Liver (tissue), 9 donors: ENCODE data around the gene ALOX15. TPM values are rescaled to one million over a fixed set of nuclear protein-coding genes. Genes with fewer than 3 reads are reported as not detected.

ENCODE experiments used
- DNase-seq: peaks from one replicate; pipeline ENCODE4 v3.0.0-alpha.2; 2017; ENCODE audit warnings: low spot score
- H3K27ac ChIP-seq, 2 donors: one replicate each; pipeline ENCODE4 v1.7.0; 2013; ENCODE audit warnings: inconsistent platforms in 2 of 2, low read length in 2 of 2, control low read depth in 1 of 2, low read depth in 1 of 2, mild to moderate bottlenecking in 1 of 2
- H3K27me3 ChIP-seq, 4 donors: one replicate each; pipeline versions ENCODE4 v1.6.1 to v1.7.0; 2013; ENCODE audit warnings: low read length in 3 of 4, inconsistent platforms in 1 of 4, mild to moderate bottlenecking in 1 of 4, moderate library complexity in 1 of 4; ENCODE audit not compliant: control insufficient read depth in 4 of 4, insufficient read depth in 4 of 4
- H3K36me3 ChIP-seq, 4 donors: one replicate each; pipeline versions ENCODE4 v1.6.1 to v1.7.0; 2013; ENCODE audit warnings: low read length in 3 of 4, mild to moderate bottlenecking in 3 of 4, low read depth in 1 of 4, moderate library complexity in 1 of 4; ENCODE audit not compliant: control insufficient read depth in 4 of 4, insufficient read depth in 3 of 4
- H3K4me1 ChIP-seq, 4 donors: one replicate each; pipeline versions ENCODE4 v1.6.1 to v1.7.0; 2013; ENCODE audit warnings: low read length in 3 of 4, mild to moderate bottlenecking in 3 of 4, moderate library complexity in 1 of 4; ENCODE audit not compliant: control insufficient read depth in 4 of 4, insufficient read depth in 4 of 4
- H3K4me3 ChIP-seq, 3 donors: one replicate each; pipeline versions ENCODE4 v1.6.1 to v1.7.0; 2013; ENCODE audit warnings: low read length in 3 of 3, control low read depth in 1 of 3, low read depth in 1 of 3, mild to moderate bottlenecking in 1 of 3
- H3K9ac ChIP-seq, 2 donors: one replicate each; pipeline ENCODE4 v1.7.0; 2013; ENCODE audit warnings: low read length in 2 of 2, mild to moderate bottlenecking in 2 of 2, moderate library complexity in 2 of 2, control low read depth in 1 of 2, low read depth in 1 of 2
- H3K9me3 ChIP-seq, 4 donors: one replicate each; pipeline versions ENCODE4 v1.6.1 to v1.7.0; 2013; ENCODE audit warnings: low read length in 3 of 4; ENCODE audit not compliant: control insufficient read depth in 4 of 4
- EGR1 ChIP-seq, 2 donors: IDR thresholded peaks; 2 replicates each; pipeline ENCODE4 v1.6.1; 2016 to 2018; ENCODE audit warnings: antibody characterized with exemption in 2 of 2, low read depth in 2 of 2
- FOXA1 ChIP-seq: IDR thresholded peaks from 2 replicates; pipeline ENCODE4 v1.6.1; 2016; ENCODE audit warnings: antibody characterized with exemption
- FOXA2 ChIP-seq: IDR thresholded peaks from 2 replicates; pipeline ENCODE4 v1.6.1; 2016; ENCODE audit warnings: antibody characterized with exemption
- GABPA ChIP-seq, 2 donors: IDR thresholded peaks in 1 of 2; conservative IDR thresholded peaks in 1 of 2; 2 replicates each; pipeline ENCODE4 v1.6.1; 2016; ENCODE audit warnings: antibody characterized with exemption in 2 of 2, mild to moderate bottlenecking in 1 of 2, moderate library complexity in 1 of 2
- HNF4A ChIP-seq, 2 donors: conservative IDR thresholded peaks; 2 replicates each; pipeline ENCODE4 v1.6.1; 2016; ENCODE audit warnings: antibody characterized with exemption in 2 of 2, mild to moderate bottlenecking in 2 of 2
- HNF4G ChIP-seq: IDR thresholded peaks from 2 replicates; pipeline ENCODE4 v1.6.1; 2016; ENCODE audit warnings: antibody characterized with exemption
- JUND ChIP-seq, 2 donors: IDR thresholded peaks; 2 replicates each; pipeline ENCODE4 v1.6.1; 2016; ENCODE audit warnings: antibody characterized with exemption in 2 of 2
- NR2F2 ChIP-seq: IDR thresholded peaks from 2 replicates; pipeline ENCODE4 v1.6.1; 2016; ENCODE audit warnings: antibody characterized with exemption
- RAD21 ChIP-seq, 2 donors: IDR thresholded peaks; 2 replicates each; pipeline ENCODE4 v1.6.1; 2016; ENCODE audit warnings: antibody characterized with exemption in 2 of 2, mild to moderate bottlenecking in 2 of 2
- RXRA ChIP-seq, 2 donors: IDR thresholded peaks; 2 replicates each; pipeline ENCODE4 v1.6.1; 2017 to 2018; ENCODE audit warnings: antibody characterized with exemption in 2 of 2, mild to moderate bottlenecking in 1 of 2
- SP1 ChIP-seq: IDR thresholded peaks from 2 replicates; pipeline ENCODE4 v1.6.1; 2018; ENCODE audit warnings: antibody characterized with exemption, mild to moderate bottlenecking
- TAF1 ChIP-seq: conservative IDR thresholded peaks from 2 replicates; pipeline ENCODE4 v1.6.1; 2016; ENCODE audit warnings: antibody characterized with exemption, mild to moderate bottlenecking
- YY1 ChIP-seq: IDR thresholded peaks from 2 replicates; pipeline ENCODE4 v1.6.1; 2016; ENCODE audit warnings: antibody characterized with exemption, mild to moderate bottlenecking
- WGBS: extraction: QIAGEN DNeasy Blood & Tissue Kit; methylation state at CpG from one replicate; pipeline ENCODE4 v1.1.7; 2013; 5-methylcytosine and 5-hydroxymethylcytosine counted together
- polyA plus RNA-seq, 2 donors: library from polyadenylated mRNA; stranded (reverse) in 1 of 2; unstranded in 1 of 2; fragments of 200-250 nt in 1 of 2; fragments of >200 nt in 1 of 2; fragmentation: Nextera tagmentation in 1 of 2; extraction: Ambion mirVana in 1 of 2; gene quantifications; one replicate each; pipeline versions ENCODE4 v1.2.1 to v1.2.3, GENCODE V29; 2013 to 2015
- total RNA-seq, 2 donors: library from RNA; depleted of rRNA; stranded (reverse); fragments of >200 nt; gene quantifications; one replicate each; pipeline ENCODE4 v1.2.3, GENCODE V29; 2014
- TF ChIP-seq, protein P1 (sequence below): IDR thresholded peaks from 2 replicates; pipeline ENCODE4 v1.6.1; 2016; ENCODE audit warnings: antibody characterized with exemption
- TF ChIP-seq, protein P2 (sequence below): IDR thresholded peaks from 2 replicates; pipeline ENCODE4 v1.6.1; 2016; ENCODE audit warnings: antibody characterized with exemption
- TF ChIP-seq, protein P3 (sequence below): IDR thresholded peaks from 2 replicates; pipeline ENCODE4 v1.6.1; 2016; ENCODE audit warnings: antibody characterized with exemption, mild to moderate bottlenecking
- TF ChIP-seq, protein P4 (sequence below): fragments of 150-350 bp; IDR thresholded peaks from 2 replicates; pipeline ENCODE4 v1.5.1; 2017; ENCODE audit warnings: improper control_type of control experiment, low read depth, low read length; ENCODE audit not compliant: missing input control
- TF ChIP-seq, protein P5 (sequence below): IDR thresholded peaks from 2 replicates; pipeline ENCODE4 v1.6.1; 2016; ENCODE audit warnings: antibody characterized with exemption
- donor health status: healthy.
- donor health status: healthy.
- donor health status: healthy.
- donor health status: healthy.
- donor health status: healthy.

ALOX15 gene
- total and polyA plus RNA-seq, 4 donors, result 0.03 to 1.7 TPM; not detected in 2

DNA sequence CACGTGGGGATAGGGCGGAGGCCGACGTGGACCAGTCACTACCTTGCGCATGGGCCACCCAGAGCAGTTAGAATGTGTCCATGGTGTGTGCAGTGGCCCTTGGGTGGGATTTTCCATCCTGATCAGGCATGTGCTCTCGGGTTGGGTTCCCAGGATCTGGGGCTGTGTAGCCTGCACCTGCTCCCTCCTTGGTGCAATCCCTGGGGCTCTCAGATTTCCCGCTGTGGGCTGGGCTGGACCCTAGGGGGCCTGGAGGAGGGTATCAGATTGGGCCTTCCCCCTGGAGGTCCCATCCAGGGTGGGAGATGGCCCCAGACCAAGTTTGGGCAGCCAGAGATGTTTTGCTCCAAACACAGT is 55.9 kb downstream of the ALOX15 start:
- DNase-seq, result no peak
- H3K27me3 ChIP-seq, result peaks cover 0 to 6% (median 1%) of the 10 kb centered on the region in 4 donors

DNA sequence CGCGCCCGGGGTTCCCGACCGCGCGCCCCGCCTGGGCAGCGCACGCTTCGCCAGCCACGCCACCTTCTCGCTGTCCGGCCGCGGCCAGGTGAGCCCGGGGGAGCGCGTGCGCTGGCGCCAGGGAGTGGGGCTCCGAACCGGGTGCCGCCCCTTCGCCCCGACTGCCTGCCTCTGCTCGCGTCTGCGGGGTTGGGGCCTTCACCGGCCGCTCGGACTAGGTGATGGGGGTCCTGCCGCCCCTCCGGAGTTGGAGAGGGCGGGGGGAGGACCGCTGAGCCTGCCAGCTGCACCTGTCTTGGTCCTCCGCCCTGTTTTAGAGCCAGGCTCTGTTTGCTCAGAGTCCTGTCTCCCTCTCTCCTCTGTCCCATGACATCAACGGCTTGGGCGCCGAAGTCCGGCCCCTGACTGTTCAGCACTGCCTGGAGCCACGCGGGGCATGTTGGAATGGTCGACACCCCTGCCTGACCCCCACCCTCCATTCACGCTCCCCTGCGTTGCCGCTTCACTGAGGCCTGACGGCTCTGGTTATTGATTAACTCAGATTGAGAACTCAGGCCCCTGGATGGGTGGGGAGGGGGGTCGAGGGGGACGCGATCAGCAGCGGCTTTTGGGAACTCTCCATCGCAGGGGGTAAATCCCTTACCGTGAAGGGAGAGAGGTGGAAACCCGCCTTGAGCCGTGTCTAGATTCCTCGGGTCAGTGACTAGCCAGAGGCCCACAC is 56.4 kb downstream of the ALOX15 start:
- H3K36me3 ChIP-seq, result no peaks in the 10 kb centered on the region
- no peak overlapping the region for H3K27ac ChIP-seq
- DNase-seq, result no peak
- TF ChIP-seq, protein P1, sequence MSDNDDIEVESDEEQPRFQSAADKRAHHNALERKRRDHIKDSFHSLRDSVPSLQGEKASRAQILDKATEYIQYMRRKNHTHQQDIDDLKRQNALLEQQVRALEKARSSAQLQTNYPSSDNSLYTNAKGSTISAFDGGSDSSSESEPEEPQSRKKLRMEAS, result no peak
- TF ChIP-seq, protein P2, sequence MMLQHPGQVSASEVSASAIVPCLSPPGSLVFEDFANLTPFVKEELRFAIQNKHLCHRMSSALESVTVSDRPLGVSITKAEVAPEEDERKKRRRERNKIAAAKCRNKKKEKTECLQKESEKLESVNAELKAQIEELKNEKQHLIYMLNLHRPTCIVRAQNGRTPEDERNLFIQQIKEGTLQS, result no peak
- no peak for TF ChIP-seq RAD21 (IDR thresholded peaks at IDR 0.05)
- TF ChIP-seq JUND (IDR thresholded peaks at IDR 0.05), result no peak
- TF ChIP-seq FOXA2, result no peak
- no peak for TF ChIP-seq FOXA1
- no peak for TF ChIP-seq HNF4G
- no peak for TF ChIP-seq HNF4A (conservative IDR thresholded peaks at IDR 0.05)
- no peak for TF ChIP-seq TAF1
- TF ChIP-seq, protein P3, sequence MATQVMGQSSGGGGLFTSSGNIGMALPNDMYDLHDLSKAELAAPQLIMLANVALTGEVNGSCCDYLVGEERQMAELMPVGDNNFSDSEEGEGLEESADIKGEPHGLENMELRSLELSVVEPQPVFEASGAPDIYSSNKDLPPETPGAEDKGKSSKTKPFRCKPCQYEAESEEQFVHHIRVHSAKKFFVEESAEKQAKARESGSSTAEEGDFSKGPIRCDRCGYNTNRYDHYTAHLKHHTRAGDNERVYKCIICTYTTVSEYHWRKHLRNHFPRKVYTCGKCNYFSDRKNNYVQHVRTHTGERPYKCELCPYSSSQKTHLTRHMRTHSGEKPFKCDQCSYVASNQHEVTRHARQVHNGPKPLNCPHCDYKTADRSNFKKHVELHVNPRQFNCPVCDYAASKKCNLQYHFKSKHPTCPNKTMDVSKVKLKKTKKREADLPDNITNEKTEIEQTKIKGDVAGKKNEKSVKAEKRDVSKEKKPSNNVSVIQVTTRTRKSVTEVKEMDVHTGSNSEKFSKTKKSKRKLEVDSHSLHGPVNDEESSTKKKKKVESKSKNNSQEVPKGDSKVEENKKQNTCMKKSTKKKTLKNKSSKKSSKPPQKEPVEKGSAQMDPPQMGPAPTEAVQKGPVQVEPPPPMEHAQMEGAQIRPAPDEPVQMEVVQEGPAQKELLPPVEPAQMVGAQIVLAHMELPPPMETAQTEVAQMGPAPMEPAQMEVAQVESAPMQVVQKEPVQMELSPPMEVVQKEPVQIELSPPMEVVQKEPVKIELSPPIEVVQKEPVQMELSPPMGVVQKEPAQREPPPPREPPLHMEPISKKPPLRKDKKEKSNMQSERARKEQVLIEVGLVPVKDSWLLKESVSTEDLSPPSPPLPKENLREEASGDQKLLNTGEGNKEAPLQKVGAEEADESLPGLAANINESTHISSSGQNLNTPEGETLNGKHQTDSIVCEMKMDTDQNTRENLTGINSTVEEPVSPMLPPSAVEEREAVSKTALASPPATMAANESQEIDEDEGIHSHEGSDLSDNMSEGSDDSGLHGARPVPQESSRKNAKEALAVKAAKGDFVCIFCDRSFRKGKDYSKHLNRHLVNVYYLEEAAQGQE, result no peak
- TF ChIP-seq EGR1 (IDR thresholded peaks at IDR 0.05; ENCODE audit: low read depth in 2 of 2), result no peak
- TF ChIP-seq SP1, result no peak
- TF ChIP-seq NR2F2, result no peak
- TF ChIP-seq, protein P4, sequence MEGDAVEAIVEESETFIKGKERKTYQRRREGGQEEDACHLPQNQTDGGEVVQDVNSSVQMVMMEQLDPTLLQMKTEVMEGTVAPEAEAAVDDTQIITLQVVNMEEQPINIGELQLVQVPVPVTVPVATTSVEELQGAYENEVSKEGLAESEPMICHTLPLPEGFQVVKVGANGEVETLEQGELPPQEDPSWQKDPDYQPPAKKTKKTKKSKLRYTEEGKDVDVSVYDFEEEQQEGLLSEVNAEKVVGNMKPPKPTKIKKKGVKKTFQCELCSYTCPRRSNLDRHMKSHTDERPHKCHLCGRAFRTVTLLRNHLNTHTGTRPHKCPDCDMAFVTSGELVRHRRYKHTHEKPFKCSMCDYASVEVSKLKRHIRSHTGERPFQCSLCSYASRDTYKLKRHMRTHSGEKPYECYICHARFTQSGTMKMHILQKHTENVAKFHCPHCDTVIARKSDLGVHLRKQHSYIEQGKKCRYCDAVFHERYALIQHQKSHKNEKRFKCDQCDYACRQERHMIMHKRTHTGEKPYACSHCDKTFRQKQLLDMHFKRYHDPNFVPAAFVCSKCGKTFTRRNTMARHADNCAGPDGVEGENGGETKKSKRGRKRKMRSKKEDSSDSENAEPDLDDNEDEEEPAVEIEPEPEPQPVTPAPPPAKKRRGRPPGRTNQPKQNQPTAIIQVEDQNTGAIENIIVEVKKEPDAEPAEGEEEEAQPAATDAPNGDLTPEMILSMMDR, result no peak
- TF ChIP-seq GABPA (IDR thresholded peaks at IDR 0.05 in 1 of 2, conservative IDR thresholded peaks at IDR 0.05 in 1 of 2), result no peak
- TF ChIP-seq, protein P5, sequence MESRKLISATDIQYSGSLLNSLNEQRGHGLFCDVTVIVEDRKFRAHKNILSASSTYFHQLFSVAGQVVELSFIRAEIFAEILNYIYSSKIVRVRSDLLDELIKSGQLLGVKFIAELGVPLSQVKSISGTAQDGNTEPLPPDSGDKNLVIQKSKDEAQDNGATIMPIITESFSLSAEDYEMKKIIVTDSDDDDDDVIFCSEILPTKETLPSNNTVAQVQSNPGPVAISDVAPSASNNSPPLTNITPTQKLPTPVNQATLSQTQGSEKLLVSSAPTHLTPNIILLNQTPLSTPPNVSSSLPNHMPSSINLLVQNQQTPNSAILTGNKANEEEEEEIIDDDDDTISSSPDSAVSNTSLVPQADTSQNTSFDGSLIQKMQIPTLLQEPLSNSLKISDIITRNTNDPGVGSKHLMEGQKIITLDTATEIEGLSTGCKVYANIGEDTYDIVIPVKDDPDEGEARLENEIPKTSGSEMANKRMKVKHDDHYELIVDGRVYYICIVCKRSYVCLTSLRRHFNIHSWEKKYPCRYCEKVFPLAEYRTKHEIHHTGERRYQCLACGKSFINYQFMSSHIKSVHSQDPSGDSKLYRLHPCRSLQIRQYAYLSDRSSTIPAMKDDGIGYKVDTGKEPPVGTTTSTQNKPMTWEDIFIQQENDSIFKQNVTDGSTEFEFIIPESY, result no peak
- TF ChIP-seq RXRA (IDR thresholded peaks at IDR 0.05), result no peak
- TF ChIP-seq YY1, result no peak
- H3K4me1 ChIP-seq, result peaks cover 6 to 16% (median 11%) of the 10 kb centered on the region in 4 donors
- no peak overlapping the region for H3K9ac ChIP-seq
- WGBS, result 16% methylated on average over 57 of the region's 57 CpGs
- H3K4me3 ChIP-seq, result peak overlapping the region in 1 of 3 donors; percentile 46
- H3K27me3 ChIP-seq, result peaks cover 0 to 6% (median 1%) of the 10 kb centered on the region in 4 donors
- H3K9me3 ChIP-seq, result no peaks in the 10 kb centered on the region

More for the DNA sequence above, 55.9 kb downstream of the ALOX15 start:
- peaks cover 6 to 16% (median 11%) of the 10 kb centered on the region in 4 donors for H3K4me1 ChIP-seq
- H3K9me3 ChIP-seq, result no peaks in the 10 kb centered on the region
- no peak overlapping the region for H3K4me3 ChIP-seq
- WGBS, result 63% methylated on average over 7 of the region's 7 CpGs
- TF ChIP-seq RXRA (IDR thresholded peaks at IDR 0.05) (no peak), JUND (IDR thresholded peaks at IDR 0.05) (no peak), FOXA1 (no peak), GABPA (IDR thresholded peaks at IDR 0.05 in 1 of 2, conservative IDR thresholded peaks at IDR 0.05 in 1 of 2) (no peak), RAD21 (IDR thresholded peaks at IDR 0.05) (no peak)
- TF ChIP-seq, protein P3, result no peak
- no peaks in the 10 kb centered on the region for H3K36me3 ChIP-seq
- H3K9ac ChIP-seq, result no peak overlapping the region
- no peak overlapping the region for H3K27ac ChIP-seq
